GM13977 (cell line): ENCODE results near the gene CADPS.

Source experiments
- DNase-seq: peaks from one replicate; pipeline ENCODE4 v3.0.0; 2012; ENCODE audit warnings: low spot score
- in situ Hi-C: fragments of 300-500 bp; cut with MboI; formaldehyde crosslinking; loops from one replicate; pipeline ENCODE4 v1.12.0; 2022; ENCODE audit warnings: low sequenced_read_pairs, low pct_unique_long_range_greater_than_20kb, mixed read lengths, inconsistent platforms; ENCODE audit not compliant: unreplicated experiment
- TF ChIP-seq, protein P1 (sequence below): IDR thresholded peaks from 2 replicates; pipeline ENCODE4 v1.5.1; 2012; ENCODE audit warnings: mild to moderate bottlenecking, control low read depth; ENCODE audit not compliant: insufficient read depth; ENCODE audit errors: extremely low read depth, missing control alignments

Gene CADPS

DNA sequence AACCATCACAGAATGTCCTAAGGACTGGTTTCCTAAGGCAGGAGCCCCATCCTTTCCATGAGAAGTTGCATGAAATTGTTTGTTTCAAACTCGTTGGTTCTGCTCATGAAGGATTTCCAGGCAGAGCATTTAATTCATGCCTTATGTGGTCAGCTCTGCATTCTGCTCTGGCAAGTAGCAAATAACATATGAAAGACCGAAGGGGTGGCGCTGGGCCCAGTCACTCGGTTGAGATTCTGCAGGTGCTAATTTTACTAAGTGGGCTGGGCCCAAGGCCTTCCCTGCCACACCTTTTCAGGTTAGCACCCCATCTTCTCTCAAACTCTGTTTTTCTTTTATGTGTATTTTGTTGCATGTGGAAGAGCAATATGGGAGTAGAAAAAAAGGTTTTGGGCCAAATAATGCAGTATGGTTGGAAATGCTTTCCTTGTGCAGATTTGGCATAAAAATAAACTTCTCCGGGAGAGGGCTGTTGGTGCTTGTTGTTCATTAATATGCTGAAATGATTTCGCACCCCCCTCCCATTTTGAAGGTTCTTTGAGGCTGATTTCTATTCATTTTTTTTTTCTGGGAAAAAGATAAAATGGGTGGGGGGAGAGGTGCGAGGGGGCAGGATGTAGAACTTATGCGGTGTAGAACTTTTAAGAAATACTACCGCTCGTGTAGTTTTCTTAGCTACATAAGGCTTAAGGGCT lies 318.9 kb downstream of the CADPS start:
- no peak for DNase-seq
- in situ Hi-C loops = no loop called here
- TF ChIP-seq, protein P1, sequence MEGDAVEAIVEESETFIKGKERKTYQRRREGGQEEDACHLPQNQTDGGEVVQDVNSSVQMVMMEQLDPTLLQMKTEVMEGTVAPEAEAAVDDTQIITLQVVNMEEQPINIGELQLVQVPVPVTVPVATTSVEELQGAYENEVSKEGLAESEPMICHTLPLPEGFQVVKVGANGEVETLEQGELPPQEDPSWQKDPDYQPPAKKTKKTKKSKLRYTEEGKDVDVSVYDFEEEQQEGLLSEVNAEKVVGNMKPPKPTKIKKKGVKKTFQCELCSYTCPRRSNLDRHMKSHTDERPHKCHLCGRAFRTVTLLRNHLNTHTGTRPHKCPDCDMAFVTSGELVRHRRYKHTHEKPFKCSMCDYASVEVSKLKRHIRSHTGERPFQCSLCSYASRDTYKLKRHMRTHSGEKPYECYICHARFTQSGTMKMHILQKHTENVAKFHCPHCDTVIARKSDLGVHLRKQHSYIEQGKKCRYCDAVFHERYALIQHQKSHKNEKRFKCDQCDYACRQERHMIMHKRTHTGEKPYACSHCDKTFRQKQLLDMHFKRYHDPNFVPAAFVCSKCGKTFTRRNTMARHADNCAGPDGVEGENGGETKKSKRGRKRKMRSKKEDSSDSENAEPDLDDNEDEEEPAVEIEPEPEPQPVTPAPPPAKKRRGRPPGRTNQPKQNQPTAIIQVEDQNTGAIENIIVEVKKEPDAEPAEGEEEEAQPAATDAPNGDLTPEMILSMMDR = no peak

GRCh38 chr3:62554264-62554799 lies 320.9 kb downstream of the CADPS start:
- TF ChIP-seq, protein P1 = no peak
- DNase-seq = no peak
- in situ Hi-C loops = no loop called here

DNA sequence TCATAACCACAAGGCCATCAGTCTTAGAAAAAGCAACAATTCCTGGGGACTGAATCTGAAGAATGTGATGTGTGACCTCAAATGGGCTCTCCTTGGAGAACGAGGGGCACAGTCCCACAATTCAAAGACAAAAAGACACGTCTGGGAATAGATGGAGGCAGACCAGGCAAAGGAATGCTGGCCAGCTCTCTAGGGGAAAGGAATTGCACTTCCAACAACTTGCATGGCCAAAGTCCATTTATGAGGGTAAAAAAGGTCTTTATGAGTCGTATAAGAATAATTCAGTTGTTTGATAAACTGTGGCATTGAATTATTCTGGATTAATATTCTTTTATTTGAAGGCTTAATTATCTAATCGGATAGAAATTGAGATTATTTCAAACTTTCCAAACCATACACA lies 321.4 kb downstream of the CADPS start:
- TF ChIP-seq, protein P1 = no peak
- in situ Hi-C loops = no loop called here
- no peak for DNase-seq

- DNase-seq = no peak
- in situ Hi-C loops = no loop called here
- TF ChIP-seq, protein P1 = no peak
These were observed 323.7 kb downstream of the CADPS start for GRCh38 chr3:62551556-62551955.

DNA sequence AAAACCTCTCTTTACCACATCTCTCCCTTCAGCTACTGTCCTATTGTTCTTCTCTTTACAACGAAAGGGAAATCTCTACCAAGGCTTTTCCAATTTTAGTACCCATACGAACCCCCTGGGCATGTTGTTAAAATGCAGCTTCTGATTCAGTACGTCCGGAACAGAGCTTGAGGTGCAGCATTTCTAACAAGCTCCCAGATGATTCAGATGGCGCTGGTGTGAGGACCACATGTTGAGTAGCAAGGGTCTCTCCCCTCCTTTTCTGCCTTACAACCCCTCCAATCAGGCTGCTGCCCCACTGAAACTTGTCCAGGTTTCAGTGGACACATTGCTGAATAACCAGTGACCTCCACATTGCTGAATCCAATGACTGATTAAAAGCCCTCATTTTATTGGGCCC lies 324.8 kb downstream of the CADPS start:
- DNase-seq = no peak
- TF ChIP-seq, protein P1 = no peak
- in situ Hi-C loops = no loop called here

GRCh38 chr3:62548528-62549205 lies 326.5 kb downstream of the CADPS start:
- in situ Hi-C loops = no loop called here
- TF ChIP-seq, protein P1 = no peak
- DNase-seq = no peak
